ENCODE measurements around the gene B3GALT6. TPM values are rescaled to one million over a fixed set of nuclear protein-coding genes. Genes with fewer than 3 reads are reported as not detected.

B3GALT6 gene
- total and polyA plus RNA-seq, 12 donors, result 7.3 to 16.2 (median 9.1) TPM

DNA sequence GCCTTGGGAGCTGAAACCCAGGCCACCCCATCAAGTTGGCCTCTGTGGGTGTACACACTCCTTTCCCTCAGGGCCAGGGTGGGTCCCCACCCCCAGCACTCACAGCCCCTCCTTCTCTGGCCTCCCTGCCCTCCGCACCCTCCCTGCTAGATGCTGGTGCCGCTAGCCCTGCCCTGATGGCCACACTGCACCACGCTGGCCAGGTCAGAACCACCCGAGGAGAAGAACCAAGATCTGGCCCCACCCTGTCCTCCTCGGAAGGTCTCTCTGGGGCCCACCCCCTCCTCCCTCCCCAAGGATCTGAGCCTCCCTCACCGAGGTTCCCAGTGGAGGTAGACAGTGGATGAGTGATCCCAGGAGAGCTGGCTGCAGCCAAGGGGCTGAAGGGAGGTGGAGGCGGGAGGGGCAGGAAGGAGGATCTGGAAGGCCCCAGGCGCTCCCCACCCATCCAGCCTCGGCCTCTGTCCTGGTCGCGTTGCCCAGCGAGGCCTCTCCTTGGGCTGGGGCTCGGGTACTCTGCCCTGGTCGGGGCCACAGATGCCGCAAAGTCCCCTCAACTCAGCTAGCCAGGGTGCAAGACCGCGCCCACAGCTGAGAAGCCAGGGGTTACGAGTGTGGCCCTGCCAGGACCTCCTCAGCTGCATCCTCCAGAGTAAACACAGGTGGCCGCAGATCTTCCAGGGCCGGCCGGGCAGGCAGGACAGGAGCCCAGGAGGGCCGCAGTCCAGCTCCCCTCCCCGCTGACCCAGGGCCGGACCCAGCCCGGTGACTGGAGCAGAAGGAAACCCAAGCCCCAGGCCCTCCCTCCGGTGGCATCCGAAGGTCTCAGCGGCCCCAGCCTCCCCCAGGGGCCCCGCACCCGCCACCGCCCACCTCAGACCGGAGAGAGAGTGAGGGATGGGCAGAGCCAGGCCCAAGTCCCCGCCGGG lies 5.2 kb downstream of the B3GALT6 start:
- H3K4me1 ChIP-seq, result peaks cover 10 to 38% (median 21%) of the 10 kb centered on the region in 9 donors
- no peak for DNase-seq
- H3K27ac ChIP-seq, result no peak overlapping the region
- intact Hi-C loops (cut with DNase I), result loop anchor here in 1 of 10 donors (5.0 kb wide), 1 partner anchor 115 kb away; no protein-coding TSS in a partner anchor
- H3K27me3 ChIP-seq, result peaks cover 6 to 44% (median 38%) of the 10 kb centered on the region in 7 donors
- TF ChIP-seq, protein P1, sequence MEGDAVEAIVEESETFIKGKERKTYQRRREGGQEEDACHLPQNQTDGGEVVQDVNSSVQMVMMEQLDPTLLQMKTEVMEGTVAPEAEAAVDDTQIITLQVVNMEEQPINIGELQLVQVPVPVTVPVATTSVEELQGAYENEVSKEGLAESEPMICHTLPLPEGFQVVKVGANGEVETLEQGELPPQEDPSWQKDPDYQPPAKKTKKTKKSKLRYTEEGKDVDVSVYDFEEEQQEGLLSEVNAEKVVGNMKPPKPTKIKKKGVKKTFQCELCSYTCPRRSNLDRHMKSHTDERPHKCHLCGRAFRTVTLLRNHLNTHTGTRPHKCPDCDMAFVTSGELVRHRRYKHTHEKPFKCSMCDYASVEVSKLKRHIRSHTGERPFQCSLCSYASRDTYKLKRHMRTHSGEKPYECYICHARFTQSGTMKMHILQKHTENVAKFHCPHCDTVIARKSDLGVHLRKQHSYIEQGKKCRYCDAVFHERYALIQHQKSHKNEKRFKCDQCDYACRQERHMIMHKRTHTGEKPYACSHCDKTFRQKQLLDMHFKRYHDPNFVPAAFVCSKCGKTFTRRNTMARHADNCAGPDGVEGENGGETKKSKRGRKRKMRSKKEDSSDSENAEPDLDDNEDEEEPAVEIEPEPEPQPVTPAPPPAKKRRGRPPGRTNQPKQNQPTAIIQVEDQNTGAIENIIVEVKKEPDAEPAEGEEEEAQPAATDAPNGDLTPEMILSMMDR (IDR thresholded peaks at IDR 0.05), result no peak
- peak in 3 of 8 donors; percentile 8 to 35 (median 11) for ATAC-seq
- no peaks in the 10 kb centered on the region for H3K9me3 ChIP-seq
- H3K4me3 ChIP-seq, result no peak overlapping the region
- H3K36me3 ChIP-seq, result peaks cover 0 to 12% (median 0%) of the 10 kb centered on the region in 9 donors
- WGBS, 2 donors, result 43 to 44% methylated on average over 34 of the region's 34 CpGs

DNA sequence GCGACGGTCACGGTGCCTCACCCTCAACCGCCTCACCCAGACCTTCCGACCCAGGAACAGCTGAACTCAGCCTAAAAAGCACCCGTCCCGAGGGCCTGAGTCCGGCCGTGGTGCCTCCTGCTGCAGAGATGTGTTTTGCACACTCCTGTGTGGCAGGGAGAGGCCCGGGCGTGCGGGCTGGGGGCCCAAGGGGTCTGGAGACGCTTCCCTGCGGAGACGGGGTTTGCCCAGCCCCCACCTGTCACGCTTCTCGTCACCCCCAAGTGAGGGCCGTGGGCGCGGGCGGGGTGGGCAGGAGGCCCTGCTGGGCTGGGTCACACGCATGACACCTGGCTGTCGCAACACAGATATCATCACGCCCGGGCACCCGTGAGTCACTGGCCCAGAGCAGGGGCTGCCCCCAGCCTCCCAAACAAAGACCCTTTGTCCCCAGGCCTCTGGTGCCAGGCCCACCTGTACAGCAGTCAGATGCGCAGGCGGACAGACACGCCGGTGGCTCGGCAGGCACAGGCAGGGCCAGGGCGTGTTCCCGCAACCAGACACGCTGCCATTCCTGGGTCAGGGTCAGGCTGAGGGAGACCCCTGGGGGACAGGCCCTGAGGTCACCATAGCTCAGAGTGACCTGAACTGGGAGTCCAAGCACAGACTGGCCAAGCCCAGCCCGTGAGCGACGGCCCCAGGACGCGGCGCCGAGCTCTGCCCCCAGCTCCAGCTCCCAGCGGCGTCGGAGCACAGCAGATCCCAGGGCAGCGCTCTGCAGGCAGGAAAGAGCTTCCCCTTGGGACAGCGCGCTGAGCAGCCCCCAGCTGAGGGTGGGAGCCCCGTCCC lies 6.1 kb downstream of the B3GALT6 start:
- Histone ChIP-seq H3K27me3 (peaks cover 6 to 44% (median 38%) of the 10 kb centered on the region in 7 donors), H3K4me1 (peaks cover 4 to 34% (median 14%) of the 10 kb centered on the region in 9 donors), H3K4me3 (no peak overlapping the region), H3K27ac (no peak overlapping the region), H3K9me3 (no peaks in the 10 kb centered on the region), H3K36me3 (peaks cover 0 to 12% (median 0%) of the 10 kb centered on the region in 9 donors)
- DNase-seq (no peak), ATAC-seq (no peak)
- intact Hi-C loops (cut with DNase I), result loop anchor here in 1 of 10 donors (5.0 kb wide), 1 partner anchor 116 kb away; no protein-coding TSS in a partner anchor
- 46 to 51% methylated on average over 48 of the region's 48 CpGs for WGBS, 2 donors
- TF ChIP-seq, protein P1 (IDR thresholded peaks at IDR 0.05), result no peak

DNA sequence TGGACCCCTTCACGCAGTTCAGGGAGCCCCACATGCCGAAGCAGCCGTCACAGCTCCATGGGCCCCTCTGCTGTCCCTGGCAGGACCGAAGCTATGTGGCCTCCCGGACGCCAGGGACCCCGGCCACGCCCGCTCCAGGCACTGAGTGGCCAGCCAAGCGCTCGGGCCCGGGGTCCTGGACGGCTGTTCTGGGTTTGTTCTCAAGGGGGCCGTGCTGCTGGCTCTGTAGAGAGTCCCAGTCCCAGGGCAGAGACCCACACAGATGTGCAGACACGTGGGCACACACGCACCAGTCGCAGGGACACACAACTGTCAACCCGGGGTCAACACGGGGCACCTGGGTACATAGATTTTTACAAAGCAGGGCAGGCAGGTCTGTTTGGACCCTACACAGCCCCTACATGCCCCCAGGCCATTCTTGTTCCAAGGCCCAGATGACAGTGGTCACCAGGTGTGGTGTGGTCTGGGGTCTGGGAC lies 6.7 kb downstream of the B3GALT6 start:
- TF ChIP-seq, protein P1 (IDR thresholded peaks at IDR 0.05), result no peak
- Histone ChIP-seq H3K27me3 (peaks cover 6 to 44% (median 39%) of the 10 kb centered on the region in 7 donors), H3K4me3 (no peak overlapping the region)

GRCh38 chr1:1239227-1239613 lies 7.2 kb downstream of the B3GALT6 start:
- H3K9me3 ChIP-seq, result no peaks in the 10 kb centered on the region
- H3K27me3 ChIP-seq, result peaks cover 6 to 44% (median 41%) of the 10 kb centered on the region in 7 donors
- DNase-seq (no peak), ATAC-seq (no peak)
- peaks cover 0 to 24% (median 11%) of the 10 kb centered on the region in 9 donors for H3K4me1 ChIP-seq
- TF ChIP-seq, protein P1 (IDR thresholded peaks at IDR 0.05), result no peak
- 56 to 61% methylated on average over 15 of the region's 15 CpGs for WGBS, 2 donors
- intact Hi-C loops (cut with DNase I), result loop anchor here in 1 of 10 donors (5.0 kb wide), 1 partner anchor 117 kb away; no protein-coding TSS in a partner anchor
- H3K27ac ChIP-seq, result no peak overlapping the region
- H3K36me3 ChIP-seq, result peaks cover 0 to 8% (median 0%) of the 10 kb centered on the region in 9 donors
- no peak overlapping the region for H3K4me3 ChIP-seq

More for the DNA sequence above, 6.7 kb downstream of the B3GALT6 start:
- DNase-seq (no peak), ATAC-seq (no peak)
- intact Hi-C loops (cut with DNase I), result loop anchor here in 1 of 10 donors (5.0 kb wide), 1 partner anchor 116 kb away; no protein-coding TSS in a partner anchor
- H3K4me1 ChIP-seq, result peaks cover 0 to 27% (median 11%) of the 10 kb centered on the region in 9 donors
- no peak overlapping the region for H3K27ac ChIP-seq
- peaks cover 0 to 12% (median 0%) of the 10 kb centered on the region in 9 donors for H3K36me3 ChIP-seq
- WGBS, 2 donors, result 63 to 68% methylated on average over 19 of the region's 19 CpGs
- H3K9me3 ChIP-seq, result no peaks in the 10 kb centered on the region
